ENCODE data around the gene TSHZ3.

Gene TSHZ3

DNA sequence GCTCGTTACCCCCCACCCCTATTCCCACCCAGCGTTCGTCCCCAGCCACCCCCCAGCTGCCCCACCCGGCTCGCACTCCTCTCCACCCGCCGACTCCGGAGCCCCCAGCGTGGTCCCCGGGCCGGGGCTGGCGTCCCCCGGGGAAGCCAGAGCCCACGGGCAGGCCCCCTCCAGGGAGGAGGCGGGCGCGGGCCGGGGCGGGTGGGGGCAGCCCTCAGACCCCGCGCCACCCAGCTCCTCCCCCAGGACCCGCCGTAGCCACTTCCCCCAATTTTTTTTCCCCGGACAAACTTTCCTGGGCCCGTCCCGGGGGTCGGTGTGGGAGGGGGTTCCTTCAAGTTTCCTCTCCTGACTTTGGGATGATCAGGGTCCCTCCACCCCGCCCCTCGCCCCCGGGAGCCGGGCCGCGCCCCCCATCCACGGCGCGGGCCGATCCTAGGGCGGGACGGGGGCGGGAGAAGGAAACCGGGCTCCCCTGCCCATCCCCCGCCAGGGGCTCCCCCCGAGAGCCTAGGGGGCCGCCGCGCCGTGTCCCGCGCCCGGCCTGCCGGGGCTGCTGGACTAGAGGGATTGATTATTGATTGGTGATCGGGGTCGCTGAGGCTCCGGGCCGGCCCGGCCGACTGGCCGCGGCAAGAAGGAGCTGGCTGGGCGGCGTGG lies 927 bp upstream of the TSHZ3 start:
- CTCF ChIA-PET: interaction anchor here (1.8 kb wide), 1 partner anchor 296 kb away, joined by 4 read pairs; no protein-coding TSS in a partner anchor
- DNase-seq (ENCODE audit: low read depth, low spot score): no peak

DNA sequence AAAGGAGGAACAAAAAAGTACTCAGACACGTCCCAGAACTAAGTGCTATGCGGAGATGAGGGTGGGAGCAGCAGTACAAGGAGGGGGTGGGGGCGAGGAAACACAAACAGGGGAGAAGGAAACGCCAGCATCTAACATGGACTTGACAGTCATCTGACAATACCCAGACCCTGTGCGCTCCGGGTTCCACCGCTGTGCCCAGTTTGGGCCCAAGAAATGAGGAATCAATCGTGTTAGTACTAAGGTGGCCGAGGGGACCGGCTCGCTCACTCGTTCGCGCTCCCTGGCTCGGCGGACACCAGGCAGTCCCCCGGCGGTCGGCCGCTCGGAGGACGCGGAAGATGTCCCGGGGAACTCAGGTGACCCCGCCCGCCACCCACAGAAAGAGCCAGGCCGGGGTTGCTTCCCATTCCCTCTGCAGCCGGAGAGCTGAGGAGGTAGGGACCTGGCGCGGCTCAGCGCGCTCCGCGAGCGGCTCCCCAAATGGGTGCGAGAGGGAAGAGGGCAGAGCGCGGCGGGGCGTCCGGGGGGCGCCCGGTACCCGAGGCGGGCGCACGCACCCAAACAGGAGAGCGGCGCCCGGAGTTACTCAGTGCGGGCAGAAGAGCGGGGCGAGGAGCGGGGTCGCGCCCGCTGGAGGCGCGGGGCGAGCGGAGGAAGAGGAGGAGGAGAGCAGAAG lies 616 bp downstream of the TSHZ3 start:
- ChIA-PET CTCF (interaction anchor here (1.2 kb wide), 1 partner anchor 294 kb away, joined by 3 read pairs; no protein-coding TSS in a partner anchor), POLR2A (interaction anchor here (1.6 kb wide), 1 partner anchor 294 kb away, joined by 4 read pairs; no protein-coding TSS in a partner anchor)
- TF ChIP-seq CTCF (IDR thresholded peaks at IDR 0.05; ENCODE audit: insufficient read depth, low read length, missing control alignments): no peak
- DNase-seq (ENCODE audit: low read depth, low spot score): no peak
- peak overlapping the region; percentile 72 for H3K4me3 ChIP-seq (ENCODE audit: low read depth, low read length)

More for the DNA sequence above, 927 bp upstream of the TSHZ3 start:
- POLR2A ChIA-PET: interaction anchor here (0.6 to 1.6 kb wide), 5 partner anchors 23 to 296 kb away, joined by 3 to 5 read pairs (median 4); no protein-coding TSS in a partner anchor
- no peak for TF ChIP-seq CTCF (IDR thresholded peaks at IDR 0.05; ENCODE audit: insufficient read depth, low read length, missing control alignments)
- peak overlapping the region; percentile 72 for H3K4me3 ChIP-seq (ENCODE audit: low read depth, low read length)

DNA sequence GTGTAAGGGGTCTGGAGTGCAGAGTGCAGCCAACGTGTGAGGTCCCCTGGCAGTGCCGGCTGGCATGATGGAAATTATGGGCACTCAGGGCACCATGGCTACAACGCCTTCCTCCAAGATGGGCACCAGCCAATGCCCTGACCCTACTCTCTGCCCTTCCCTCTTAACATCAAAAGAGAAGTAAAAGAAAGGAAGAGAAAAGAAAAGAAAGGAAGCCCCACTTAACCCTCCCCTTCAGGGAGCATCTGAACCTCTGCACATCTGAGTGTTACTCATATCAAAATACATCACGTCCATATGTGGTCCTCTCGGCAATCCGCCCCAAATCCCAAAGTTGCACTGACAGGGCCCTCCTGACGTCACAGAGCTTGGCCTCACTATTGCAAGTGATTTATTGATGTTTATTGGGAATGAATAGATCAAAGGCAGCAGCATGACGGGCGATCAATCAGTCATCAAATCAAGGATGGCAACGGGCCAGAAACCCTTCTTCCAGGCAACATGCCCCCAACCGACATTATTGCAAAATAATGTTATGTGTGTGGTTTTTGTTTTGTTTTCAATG lies 1.3 kb downstream of the TSHZ3 start:
- no peak for TF ChIP-seq CTCF (IDR thresholded peaks at IDR 0.05; ENCODE audit: insufficient read depth, low read length, missing control alignments)
- ChIA-PET POLR2A (interaction anchor here (0.9 kb wide), 1 partner anchor 9 kb away, joined by 4 read pairs; no protein-coding TSS in a partner anchor), CTCF (interaction anchor here (1.2 to 1.4 kb wide), 3 partner anchors 10 to 294 kb away, joined by 3 to 6 read pairs (median 6); no protein-coding TSS in a partner anchor)
- H3K4me3 ChIP-seq (ENCODE audit: low read depth, low read length): peak overlapping the region; percentile 72
- no peak for DNase-seq (ENCODE audit: low read depth, low spot score)

- no peak for TF ChIP-seq CTCF (IDR thresholded peaks at IDR 0.05; ENCODE audit: insufficient read depth, low read length, missing control alignments)
- DNase-seq (ENCODE audit: low read depth, low spot score): no peak
- ChIA-PET POLR2A (interaction anchor here (0.6 to 0.9 kb wide), 2 partner anchors 8 to 17 kb away, joined by 3 to 4 read pairs; no protein-coding TSS in a partner anchor), CTCF (interaction anchor here (1.2 to 1.4 kb wide), 3 partner anchors 9 to 293 kb away, joined by 3 to 6 read pairs (median 6); no protein-coding TSS in a partner anchor)
- H3K4me3 ChIP-seq (ENCODE audit: low read depth, low read length): peak overlapping the region; percentile 72
Measured at GRCh38 chr19:31347354-31347753, 1.9 kb downstream of the TSHZ3 start.

DNA sequence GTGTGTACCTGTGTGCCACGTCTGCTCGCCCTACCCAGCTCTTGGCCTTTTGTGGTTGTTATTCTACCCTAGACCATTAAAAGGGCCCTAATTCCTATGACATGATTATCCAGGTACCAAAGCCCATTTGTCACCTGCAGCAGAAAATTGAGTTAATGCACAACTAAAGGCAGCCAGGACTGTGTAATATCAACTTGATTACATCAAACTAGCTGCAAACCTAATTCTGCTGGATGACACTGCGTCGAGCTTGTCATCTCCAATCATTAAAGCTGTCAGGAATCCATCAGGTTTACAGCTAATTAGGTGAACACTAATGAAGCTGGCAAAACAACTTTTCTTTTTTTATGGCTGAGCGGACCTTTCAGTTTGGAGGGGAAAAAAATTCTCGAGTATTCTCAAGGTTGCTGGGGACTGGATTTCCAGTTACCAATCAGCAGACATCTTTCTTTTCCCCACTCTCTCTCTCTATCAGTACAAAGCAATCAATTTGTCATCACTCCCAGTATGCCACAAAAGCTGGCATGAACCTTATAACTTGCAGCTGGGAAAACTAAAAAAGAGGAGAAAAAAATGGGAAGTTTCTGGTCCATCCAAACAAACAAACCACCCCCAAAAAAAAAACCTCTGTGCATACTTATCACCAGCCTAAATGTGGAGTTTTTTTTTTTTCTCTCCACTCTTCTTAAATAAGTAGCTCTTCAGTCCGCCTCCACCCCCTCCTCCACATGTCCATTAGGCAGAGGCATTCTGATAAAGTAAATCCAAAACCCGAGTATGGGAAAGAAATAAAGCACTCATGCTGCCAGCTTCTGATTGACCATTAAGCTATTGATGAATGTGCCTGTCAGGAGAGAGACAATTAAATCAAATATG lies 2.8 kb downstream of the TSHZ3 start:
- no peak overlapping the region for H3K4me3 ChIP-seq (ENCODE audit: low read depth, low read length)
- DNase-seq (ENCODE audit: low read depth, low spot score): no peak
- no peak for TF ChIP-seq CTCF (IDR thresholded peaks at IDR 0.05; ENCODE audit: insufficient read depth, low read length, missing control alignments)
- ChIA-PET CTCF (interaction anchor here (1.2 to 1.4 kb wide), 4 partner anchors 8 to 292 kb away, joined by 3 to 6 read pairs (median 5); no protein-coding TSS in a partner anchor), POLR2A (interaction anchor here (1.1 kb wide), 1 partner anchor 218 kb away, joined by 3 read pairs; no protein-coding TSS in a partner anchor)

All from AG04449 (cell line).